Neural crest cell (in vitro differentiated cells): ENCODE measurements around the gene NEBL. TPM values are rescaled to one million over a fixed set of nuclear protein-coding genes. Genes with fewer than 3 reads are reported as not detected.

Experiments used
- DNase-seq: peaks from one replicate; pipeline ENCODE4 v3.0.0; 2021; ENCODE audit warnings: low read depth, mixed read lengths, low spot score
- H3K27ac Mint-ChIP-seq: one replicate; pipeline ENCODE4 v1.8.0; 2021; ENCODE audit warnings: mild to moderate bottlenecking, mixed read lengths; ENCODE audit not compliant: unreplicated experiment
- H3K27me3 Mint-ChIP-seq: 2 replicates; pipeline ENCODE4 v1.8.0; 2021; ENCODE audit warnings: low read depth, mild to moderate bottlenecking, mixed read lengths
- H3K36me3 Mint-ChIP-seq: 2 replicates; pipeline ENCODE4 v1.8.0; 2021; ENCODE audit warnings: low read depth, mild to moderate bottlenecking, mixed read lengths
- H3K4me1 Mint-ChIP-seq: 2 replicates; pipeline ENCODE4 v1.8.0; 2021; ENCODE audit warnings: mixed read lengths
- H3K4me3 Mint-ChIP-seq: one replicate; pipeline ENCODE4 v1.8.0; 2021; ENCODE audit warnings: mild to moderate bottlenecking, mixed read lengths
- H3K9me3 Mint-ChIP-seq: 2 replicates; pipeline ENCODE4 v1.8.0; 2021; ENCODE audit warnings: mixed read lengths
- total RNA-seq: library from RNA; stranded (reverse); gene quantifications from 2 replicates; pipeline ENCODE4 v1.2.1, GENCODE V29; 2021
- TF ChIP-seq, protein P1 (sequence below): fragments of 200-600 bp; sonication (generic); conservative IDR thresholded peaks from 2 replicates; pipeline ENCODE4 v1.5.0; 2021; ENCODE audit warnings: antibody characterized with exemption, mild to moderate bottlenecking

Gene NEBL
- total RNA-seq, 1 donor from 2014 or later: 8.4 TPM

DNA sequence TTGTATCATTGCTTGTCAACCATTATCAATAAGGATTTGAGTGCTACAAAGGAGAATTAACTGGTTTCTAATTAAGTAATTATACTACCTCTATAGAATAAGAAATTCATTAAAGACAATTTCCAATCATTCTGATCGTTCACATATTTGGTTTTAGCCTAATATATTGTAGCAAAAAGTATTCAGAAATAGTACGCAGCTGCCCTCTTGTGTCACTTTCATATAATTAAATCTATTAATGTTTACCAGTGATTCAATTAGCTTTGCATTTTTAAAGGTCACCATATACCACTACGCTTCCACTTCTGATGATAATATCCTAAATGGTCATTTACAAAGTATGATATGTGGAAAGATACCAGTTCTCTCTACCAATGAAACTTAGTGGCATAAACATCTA, 128.3 kb downstream of the NEBL start:
- Mint-ChIP-seq H3K9me3 (no peaks in the 10 kb centered on the region), H3K27ac (no peak overlapping the region)

DNA sequence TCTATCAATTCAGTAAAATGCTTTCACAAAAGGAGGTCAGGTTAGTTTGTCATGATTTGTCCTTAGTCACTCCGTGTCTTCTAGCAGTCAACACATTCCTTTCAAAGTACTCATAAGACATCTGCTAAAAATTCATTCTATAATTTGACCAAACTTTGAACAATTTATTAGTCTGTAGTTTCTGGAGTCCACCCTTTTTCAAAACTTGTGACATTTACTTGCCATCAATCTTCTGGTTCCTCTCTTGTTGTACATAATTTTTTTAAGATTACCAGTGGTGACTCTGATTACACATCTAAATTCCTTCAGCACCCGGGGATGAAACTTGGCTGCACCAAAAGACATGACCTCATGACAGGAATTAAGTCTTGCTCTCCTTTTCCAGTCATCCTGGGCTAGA, 130.1 kb downstream of the NEBL start:
- H3K9me3 Mint-ChIP-seq: no peaks in the 10 kb centered on the region
- H3K36me3 Mint-ChIP-seq: no peaks in the 10 kb centered on the region
- H3K4me1 Mint-ChIP-seq: no peaks in the 10 kb centered on the region
- H3K27me3 Mint-ChIP-seq: no peaks in the 10 kb centered on the region
- no peak overlapping the region for H3K27ac Mint-ChIP-seq
- TF ChIP-seq, protein P1, sequence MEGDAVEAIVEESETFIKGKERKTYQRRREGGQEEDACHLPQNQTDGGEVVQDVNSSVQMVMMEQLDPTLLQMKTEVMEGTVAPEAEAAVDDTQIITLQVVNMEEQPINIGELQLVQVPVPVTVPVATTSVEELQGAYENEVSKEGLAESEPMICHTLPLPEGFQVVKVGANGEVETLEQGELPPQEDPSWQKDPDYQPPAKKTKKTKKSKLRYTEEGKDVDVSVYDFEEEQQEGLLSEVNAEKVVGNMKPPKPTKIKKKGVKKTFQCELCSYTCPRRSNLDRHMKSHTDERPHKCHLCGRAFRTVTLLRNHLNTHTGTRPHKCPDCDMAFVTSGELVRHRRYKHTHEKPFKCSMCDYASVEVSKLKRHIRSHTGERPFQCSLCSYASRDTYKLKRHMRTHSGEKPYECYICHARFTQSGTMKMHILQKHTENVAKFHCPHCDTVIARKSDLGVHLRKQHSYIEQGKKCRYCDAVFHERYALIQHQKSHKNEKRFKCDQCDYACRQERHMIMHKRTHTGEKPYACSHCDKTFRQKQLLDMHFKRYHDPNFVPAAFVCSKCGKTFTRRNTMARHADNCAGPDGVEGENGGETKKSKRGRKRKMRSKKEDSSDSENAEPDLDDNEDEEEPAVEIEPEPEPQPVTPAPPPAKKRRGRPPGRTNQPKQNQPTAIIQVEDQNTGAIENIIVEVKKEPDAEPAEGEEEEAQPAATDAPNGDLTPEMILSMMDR: no peak
- no peak overlapping the region for H3K4me3 Mint-ChIP-seq
- DNase-seq: no peak

More for the DNA sequence above, 128.3 kb downstream of the NEBL start:
- Mint-ChIP-seq H3K36me3 (no peaks in the 10 kb centered on the region), H3K4me3 (no peak overlapping the region), H3K4me1 (no peaks in the 10 kb centered on the region), H3K27me3 (no peaks in the 10 kb centered on the region)
- TF ChIP-seq, protein P1: peak; percentile 75
- DNase-seq: no peak

DNA sequence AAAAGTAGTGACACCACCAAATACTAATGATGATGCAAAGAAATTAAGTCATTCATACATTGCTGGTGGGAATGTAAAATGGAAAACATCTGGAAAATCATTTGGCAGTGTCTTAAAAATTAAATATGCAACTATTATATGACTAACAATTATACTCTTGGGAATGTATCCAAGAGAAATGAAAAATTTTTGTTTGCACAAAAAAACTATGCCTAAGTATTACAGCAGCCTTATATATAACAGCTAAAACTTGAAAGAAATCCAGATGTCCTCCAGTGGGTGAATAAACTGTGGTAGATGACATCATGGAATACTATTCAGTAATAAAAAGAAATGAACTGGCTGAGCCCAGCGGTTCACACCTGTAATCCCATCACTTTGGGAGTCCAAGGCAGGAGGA, 132.0 kb downstream of the NEBL start:
- no peak overlapping the region for H3K4me3 Mint-ChIP-seq
- H3K27me3 Mint-ChIP-seq: peaks cover 2% of the 10 kb centered on the region
- no peaks in the 10 kb centered on the region for H3K9me3 Mint-ChIP-seq
- DNase-seq: no peak
- H3K36me3 Mint-ChIP-seq: no peaks in the 10 kb centered on the region
- TF ChIP-seq, protein P1: no peak
- no peak overlapping the region for H3K27ac Mint-ChIP-seq
- H3K4me1 Mint-ChIP-seq: no peaks in the 10 kb centered on the region

DNA sequence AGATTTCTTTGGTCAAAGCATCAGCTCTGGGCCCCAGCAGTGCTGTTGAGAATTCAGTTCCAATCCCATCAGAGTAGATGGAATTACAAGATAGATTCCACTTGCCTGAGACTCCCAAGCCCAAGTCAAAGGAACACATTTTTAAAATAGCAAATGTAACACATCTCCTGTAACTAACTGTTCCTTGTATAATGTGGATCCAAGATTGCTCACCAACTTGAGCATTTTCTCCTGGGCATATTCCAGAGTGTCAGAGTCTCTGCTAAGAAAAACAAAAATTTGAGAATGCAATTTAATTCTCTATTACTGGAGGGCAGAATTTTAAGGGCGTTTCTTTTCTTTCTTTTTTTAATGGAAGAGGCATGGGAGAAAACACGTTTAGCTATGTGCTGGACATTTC, 136.7 kb downstream of the NEBL start:
- TF ChIP-seq, protein P1: no peak
- H3K4me1 Mint-ChIP-seq: no peaks in the 10 kb centered on the region
- H3K36me3 Mint-ChIP-seq: no peaks in the 10 kb centered on the region
- no peak overlapping the region for H3K27ac Mint-ChIP-seq
- peaks cover 9% of the 10 kb centered on the region for H3K9me3 Mint-ChIP-seq
- DNase-seq: no peak
- peaks cover 2% of the 10 kb centered on the region for H3K27me3 Mint-ChIP-seq
- no peak overlapping the region for H3K4me3 Mint-ChIP-seq

DNA sequence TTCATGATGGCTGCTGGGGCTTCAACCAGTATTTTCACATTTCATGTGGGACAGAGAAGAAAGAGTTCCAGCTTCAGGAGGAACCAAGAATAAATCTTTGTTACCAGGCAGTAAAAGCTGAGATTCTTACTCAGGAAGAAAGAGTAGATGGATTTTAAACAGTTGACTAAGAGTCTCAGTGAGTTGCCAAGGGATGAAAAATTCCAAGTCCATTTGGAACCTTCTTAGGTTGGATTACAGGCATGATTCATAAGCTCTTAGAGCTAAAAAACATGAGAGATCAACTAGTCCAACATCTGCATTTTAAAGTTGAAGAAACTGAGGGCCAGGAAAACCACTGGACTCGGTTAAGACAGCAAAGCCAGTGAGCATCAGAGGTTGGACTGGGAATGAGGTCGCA, 148.6 kb downstream of the NEBL start:
- Mint-ChIP-seq H3K27me3 (no peaks in the 10 kb centered on the region), H3K4me3 (no peak overlapping the region), H3K9me3 (peaks cover 10% of the 10 kb centered on the region), H3K4me1 (no peaks in the 10 kb centered on the region), H3K36me3 (peaks cover 5% of the 10 kb centered on the region), H3K27ac (no peak overlapping the region)
- TF ChIP-seq, protein P1: no peak
- DNase-seq: no peak

DNA sequence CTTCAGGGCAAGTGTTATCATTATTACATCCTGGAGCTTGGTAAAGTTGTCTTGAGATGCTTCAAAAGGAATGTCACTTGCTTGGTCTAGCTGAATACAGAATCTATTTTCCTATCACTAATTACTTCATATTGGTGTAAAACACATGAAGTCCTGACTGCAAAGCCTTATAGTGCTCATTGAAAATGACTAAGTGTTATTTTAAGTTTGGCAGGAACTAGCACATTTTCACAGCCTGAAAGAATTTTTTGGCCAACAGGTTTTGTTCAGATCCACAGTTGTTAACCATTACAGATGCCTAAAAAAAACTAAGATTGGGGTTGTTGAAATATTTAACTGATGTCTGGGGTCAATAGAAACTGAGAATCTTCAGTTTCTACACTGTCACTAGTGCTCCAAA, 149.3 kb downstream of the NEBL start:
- H3K27ac Mint-ChIP-seq: no peak overlapping the region
- no peak for DNase-seq
- TF ChIP-seq, protein P1: no peak
- H3K9me3 Mint-ChIP-seq: peaks cover 10% of the 10 kb centered on the region
- no peak overlapping the region for H3K4me3 Mint-ChIP-seq
- no peaks in the 10 kb centered on the region for H3K4me1 Mint-ChIP-seq
- peaks cover 5% of the 10 kb centered on the region for H3K36me3 Mint-ChIP-seq
- no peaks in the 10 kb centered on the region for H3K27me3 Mint-ChIP-seq
